ENCODE measurements around the gene EHBP1.
"Not testable (repeated sequence)": the region's sequence is repeated elsewhere in the genome, so short reads cannot be mapped to it uniquely, and the experiment has no call there.

The EHBP1 gene

GRCh38 chr2:62736899-62737559, 31.5 kb downstream of the EHBP1 start:
- DNase-seq (ENCODE audit: low read depth in 2 of 2) = no peak

GRCh38 chr2:62738981-62739936, 33.7 kb downstream of the EHBP1 start:
- no peak for DNase-seq (ENCODE audit: low read depth in 2 of 2)

GRCh38 chr2:62740221-62740620, 34.7 kb downstream of the EHBP1 start:
- DNase-seq (ENCODE audit: low read depth in 2 of 2) = no peak

- no peak for DNase-seq (ENCODE audit: low read depth in 2 of 2)
Measured at GRCh38 chr2:62741127-62741526, 35.6 kb downstream of the EHBP1 start.

GRCh38 chr2:62741954-62742722, 36.6 kb downstream of the EHBP1 start:
- no peak for DNase-seq (ENCODE audit: low read depth in 2 of 2)

- DNase-seq (ENCODE audit: low read depth in 2 of 2) = no peak
Measured at GRCh38 chr2:62743506-62743905, 38.0 kb downstream of the EHBP1 start.

- DNase-seq (ENCODE audit: low read depth in 2 of 2) = no peak
Measured at GRCh38 chr2:62744603-62745002, 39.1 kb downstream of the EHBP1 start.

- no peak for DNase-seq (ENCODE audit: low read depth in 2 of 2)
Measured at GRCh38 chr2:62745891-62746481, 40.5 kb downstream of the EHBP1 start.

GRCh38 chr2:62747169-62747568, 41.7 kb downstream of the EHBP1 start:
- no peak for DNase-seq (ENCODE audit: low read depth in 2 of 2)

GRCh38 chr2:62747876-62748275, 42.4 kb downstream of the EHBP1 start:
- DNase-seq (ENCODE audit: low read depth in 2 of 2) = no peak

GRCh38 chr2:62749111-62749510, 43.6 kb downstream of the EHBP1 start:
- not testable (repeated sequence) for DNase-seq (ENCODE audit: low read depth in 2 of 2)

GRCh38 chr2:62757029-62757428, 51.5 kb downstream of the EHBP1 start:
- DNase-seq (ENCODE audit: low read depth in 2 of 2) = no peak

- no peak for DNase-seq (ENCODE audit: low read depth in 2 of 2)
Measured at GRCh38 chr2:62760026-62760425, 54.5 kb downstream of the EHBP1 start.

GRCh38 chr2:62760555-62760954, 55.0 kb downstream of the EHBP1 start:
- no peak for DNase-seq (ENCODE audit: low read depth in 2 of 2)

GRCh38 chr2:62765619-62766376, 60.3 kb downstream of the EHBP1 start:
- no peak for DNase-seq (ENCODE audit: low read depth in 2 of 2)

GRCh38 chr2:62768615-62769014, 63.1 kb downstream of the EHBP1 start:
- DNase-seq (ENCODE audit: low read depth in 2 of 2) = no peak

GRCh38 chr2:62770629-62771028, 65.1 kb downstream of the EHBP1 start:
- DNase-seq (ENCODE audit: low read depth in 2 of 2) = no peak

GRCh38 chr2:62774555-62775366, 69.2 kb downstream of the EHBP1 start:
- DNase-seq (ENCODE audit: low read depth in 2 of 2) = no peak

GRCh38 chr2:62775367-62775668, 69.8 kb downstream of the EHBP1 start:
- DNase-seq (ENCODE audit: low read depth in 2 of 2) = no peak

- no peak for DNase-seq (ENCODE audit: low read depth in 2 of 2)
Measured at GRCh38 chr2:62783679-62784078, 78.2 kb downstream of the EHBP1 start.

Data from stimulated activated CD4-positive, alpha-beta T cell treated with anti-CD3 and anti-CD28 coated beads, Interleukin-15, amount 100 ng/mL, for 48 hours (primary cell).